Heart right ventricle (tissue), 16 donors: ENCODE data around the gene GPER1. TPM values are rescaled to one million over a fixed set of nuclear protein-coding genes. Genes with fewer than 3 reads are reported as not detected.

Experiments
- ATAC-seq, 8 donors: fragments of 200-7000 bp; cut with Tn5 transposase; one replicate each; pipeline ENCODE4 v1.9.1; 2020; ENCODE audit warnings: mild to moderate bottlenecking in 8 of 8, moderate library complexity in 8 of 8, moderate number of reproducible peaks in 1 of 8
- DNase-seq, 2 donors: peaks; one replicate each; pipeline ENCODE4 v3.0.0-alpha.2; 2020
- H3K27ac ChIP-seq, 10 donors: fragments of 200-600 bp; sonication (generic) in 2 of 10; one replicate each; pipeline versions ENCODE4 v1.5.0 to v1.8.0; 2020 to 2022; ENCODE audit warnings: mild to moderate bottlenecking in 3 of 10
- H3K27me3 ChIP-seq, 7 donors: fragments of 200-600 bp; one replicate each; pipeline ENCODE4 v1.8.0; 2021 to 2022; ENCODE audit warnings: mild to moderate bottlenecking in 2 of 7
- H3K36me3 ChIP-seq, 9 donors: fragments of 200-600 bp; sonication (generic) in 1 of 9; one replicate each; pipeline versions ENCODE4 v1.5.0 to v1.8.0; 2020 to 2022; ENCODE audit warnings: mild to moderate bottlenecking in 2 of 9
- H3K4me1 ChIP-seq, 9 donors: fragments of 200-600 bp; sonication (generic) in 1 of 9; one replicate each; pipeline versions ENCODE4 v1.5.0 to v1.8.0; 2020 to 2022; ENCODE audit warnings: mild to moderate bottlenecking in 4 of 9
- H3K4me3 ChIP-seq, 10 donors: fragments of 200-600 bp; sonication (generic) in 2 of 10; one replicate each; pipeline versions ENCODE4 v1.5.0 to v1.8.0; 2020 to 2022; ENCODE audit warnings: mild to moderate bottlenecking in 7 of 10, moderate library complexity in 2 of 10
- H3K9me3 ChIP-seq, 11 donors: fragments of 200-600 bp in 10 of 11; sonication (generic) in 2 of 11; one replicate each; pipeline versions ENCODE4 v1.5.0 to v1.8.0; 2013 to 2022; ENCODE audit warnings: mild to moderate bottlenecking in 2 of 11, control low read depth in 1 of 11, moderate library complexity in 1 of 11
- WGBS, 2 donors: extraction: QIAGEN DNeasy Blood & Tissue Kit; methylation state at CpG; one replicate each; pipeline ENCODE4 v1.1.7; 2013; ENCODE audit warnings: inconsistent platforms in 1 of 2; 5-methylcytosine and 5-hydroxymethylcytosine counted together
- intact Hi-C, 10 donors: fragments of 100-400 bp; cut with DNase I; formaldehyde crosslinking; loops; one replicate each; pipeline versions ENCODE4 v1.11.1 to v1.14.2; 2022
- polyA plus RNA-seq, 2 donors: library from polyadenylated mRNA; stranded (reverse); fragments of 200-250 nt; gene quantifications; one replicate each; pipeline ENCODE4 v1.2.3, GENCODE V29; 2013
- total RNA-seq, 10 donors: library from RNA; stranded (reverse); fragmentation: NEBNext Ultra II Directional in 3 of 10; extraction: Animal tissue kit (Norgen Biotek cat#: 25700) in 3 of 10; gene quantifications; one replicate each; pipeline versions ENCODE4 v1.2.1 to v1.2.4, GENCODE V29; 2021 to 2023
- TF ChIP-seq, protein P1 (sequence below), 9 donors: fragments of 200-600 bp; sonication (generic) in 2 of 9; IDR thresholded peaks; one replicate each; pipeline versions ENCODE4 v1.5.0 to v1.8.0; 2021 to 2022; ENCODE audit warnings: antibody characterized with exemption in 9 of 9, mild to moderate bottlenecking in 5 of 9, moderate library complexity in 1 of 9
- donor health status: Arrhythmogenic right ventricular cardiomyopathy.
- donor health status: ischemic (EF 13 %, LVEDD 7.1; RV severe dilation, severe dysfunction).
- donor health status: healthy with polysubstance abuse.
- donor health status: DM: no; HTN: yes; CAD: no.
- donor health status: DM: no; HTN: no; CAD: no.
- donor health status: ischemic (EF 25% LVEDD 6.9; RV normal size, moderate dysfunction).
- donor health status: ischemic (EF 25% LVEDD 5.7; RV mildly dilated, moderate dysfunction).
- donor health status: healthy.
- donor health status: DM: yes; HTN: yes; CAD: no.
- donor health status: Ischemic cardiomyopathy.
- donor health status: ischemic (EF 35%, LVEDD 5.7; RV mildly dilated, moderate dysfunction).
- donor health status: nonischemic (EF 11% LVEDD 7.7; RV severe dilation, severe dysfunction).
- donor health status: DM: yes; HTN: yes; CAD: no.
- donor health status: PGD.
- donor health status: ischemic (EF 29% LVEDD 5.4; RV normal size, mild dysfunction).
- donor health status: nonischemic (EF 23%, LVEDD 6.1; RV moderate dilation, normal function).

Gene GPER1
- total and polyA plus RNA-seq, 12 donors = 1.1 to 4.7 (median 1.9) TPM

DNA sequence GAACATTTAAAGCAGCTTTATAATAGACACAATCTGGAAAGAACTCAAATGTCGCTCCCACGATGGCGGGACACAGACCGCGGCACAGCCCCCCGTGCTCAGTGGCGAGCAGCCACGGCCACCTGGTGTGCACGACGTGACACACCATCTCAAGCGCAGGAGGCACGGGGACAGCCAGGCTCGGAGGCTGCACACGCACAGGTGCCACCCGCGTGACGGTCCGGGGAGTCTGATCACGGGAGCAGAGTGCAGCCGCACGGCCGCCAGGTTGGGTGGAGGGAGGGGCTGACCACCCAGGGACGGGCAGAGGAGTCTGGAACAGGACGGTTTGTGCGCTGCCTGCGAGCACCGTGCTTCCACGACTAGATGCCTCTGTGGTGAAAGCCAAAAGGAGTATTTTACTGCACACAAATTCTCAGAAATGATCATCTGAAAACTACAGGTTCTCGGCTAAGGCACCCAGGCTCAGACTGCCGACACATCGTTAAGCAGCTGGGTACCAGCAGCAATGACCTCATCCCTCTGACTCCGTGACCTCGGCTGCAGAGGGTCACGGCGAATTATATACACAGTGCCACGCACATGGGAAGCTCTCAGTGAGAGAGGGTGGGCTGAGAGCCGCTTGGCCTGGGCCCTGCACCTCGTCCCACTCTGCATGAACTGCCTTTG is 7.5 kb upstream of the GPER1 start:
- 92 to 94% methylated on average over 38 of the region's 38 CpGs for WGBS, 2 donors
- peaks cover 0 to 51% (median 17%) of the 10 kb centered on the region in 9 donors for H3K4me1 ChIP-seq
- no peaks in the 10 kb centered on the region for H3K27me3 ChIP-seq
- H3K36me3 ChIP-seq = no peaks in the 10 kb centered on the region
- no peak for ATAC-seq
- no peaks in the 10 kb centered on the region for H3K9me3 ChIP-seq
- intact Hi-C loops = loop anchor here in 3 of 10 donors (10.0 kb wide), 2 partner anchors 54 to 94 kb away; a partner anchor contains a TSS
- H3K4me3 ChIP-seq = no peak overlapping the region
- TF ChIP-seq, protein P1, sequence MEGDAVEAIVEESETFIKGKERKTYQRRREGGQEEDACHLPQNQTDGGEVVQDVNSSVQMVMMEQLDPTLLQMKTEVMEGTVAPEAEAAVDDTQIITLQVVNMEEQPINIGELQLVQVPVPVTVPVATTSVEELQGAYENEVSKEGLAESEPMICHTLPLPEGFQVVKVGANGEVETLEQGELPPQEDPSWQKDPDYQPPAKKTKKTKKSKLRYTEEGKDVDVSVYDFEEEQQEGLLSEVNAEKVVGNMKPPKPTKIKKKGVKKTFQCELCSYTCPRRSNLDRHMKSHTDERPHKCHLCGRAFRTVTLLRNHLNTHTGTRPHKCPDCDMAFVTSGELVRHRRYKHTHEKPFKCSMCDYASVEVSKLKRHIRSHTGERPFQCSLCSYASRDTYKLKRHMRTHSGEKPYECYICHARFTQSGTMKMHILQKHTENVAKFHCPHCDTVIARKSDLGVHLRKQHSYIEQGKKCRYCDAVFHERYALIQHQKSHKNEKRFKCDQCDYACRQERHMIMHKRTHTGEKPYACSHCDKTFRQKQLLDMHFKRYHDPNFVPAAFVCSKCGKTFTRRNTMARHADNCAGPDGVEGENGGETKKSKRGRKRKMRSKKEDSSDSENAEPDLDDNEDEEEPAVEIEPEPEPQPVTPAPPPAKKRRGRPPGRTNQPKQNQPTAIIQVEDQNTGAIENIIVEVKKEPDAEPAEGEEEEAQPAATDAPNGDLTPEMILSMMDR (IDR thresholded peaks at IDR 0.05) = no peak
- no peak for DNase-seq
- no peak overlapping the region for H3K27ac ChIP-seq

DNA sequence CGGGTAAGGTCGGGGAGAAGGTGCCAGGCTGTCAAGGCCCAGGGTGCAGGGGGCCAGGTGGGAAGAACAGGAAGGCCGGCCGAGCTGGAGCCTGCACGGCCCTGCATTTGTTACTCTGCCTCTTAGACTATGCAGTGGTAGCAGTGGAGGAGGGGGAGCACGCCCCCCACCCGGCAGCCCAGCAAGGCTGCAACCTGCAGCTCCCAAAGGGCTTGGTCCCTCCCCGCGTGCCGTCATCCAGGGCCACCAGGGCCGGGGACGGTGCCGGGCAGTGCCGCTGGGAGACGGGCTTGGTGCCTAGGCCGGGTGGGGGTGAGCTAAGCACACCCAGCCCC is 7.0 kb upstream of the GPER1 start:
- intact Hi-C loops = loop anchor here in 3 of 10 donors (10.0 kb wide), 2 partner anchors 54 to 94 kb away; a partner anchor contains a TSS
- DNase-seq (no peak), ATAC-seq (no peak)
- WGBS, 2 donors = 95 to 96% methylated on average over 16 of the region's 16 CpGs
- Histone ChIP-seq H3K27me3 (no peaks in the 10 kb centered on the region), H3K4me1 (peaks cover 0 to 49% (median 16%) of the 10 kb centered on the region in 9 donors), H3K36me3 (no peaks in the 10 kb centered on the region), H3K9me3 (no peaks in the 10 kb centered on the region), H3K27ac (no peak overlapping the region), H3K4me3 (no peak overlapping the region)
- TF ChIP-seq, protein P1 (IDR thresholded peaks at IDR 0.05) = no peak

DNA sequence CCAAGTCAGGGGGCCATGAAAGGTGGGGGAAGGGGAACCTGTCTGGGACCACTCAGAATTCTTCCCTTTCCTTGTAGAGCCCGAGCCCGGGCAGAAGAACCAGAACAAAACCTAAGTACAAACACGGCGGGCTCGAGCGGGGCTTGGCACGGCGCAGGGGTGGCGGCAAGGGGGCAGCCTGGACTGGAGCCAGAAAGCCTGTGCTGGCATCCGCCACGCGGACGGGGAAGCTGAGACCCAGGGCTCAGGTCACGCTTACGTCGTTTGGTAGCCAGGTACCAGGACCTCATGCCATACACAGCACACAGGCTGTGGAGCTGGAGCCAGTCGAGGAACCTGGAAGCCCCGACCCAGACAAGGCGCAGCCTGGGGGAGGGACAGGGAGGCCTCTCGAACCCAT is 6.6 kb upstream of the GPER1 start:
- H3K27me3 ChIP-seq = no peaks in the 10 kb centered on the region
- no peaks in the 10 kb centered on the region for H3K36me3 ChIP-seq
- H3K27ac ChIP-seq = no peak overlapping the region
- ATAC-seq (no peak), DNase-seq (no peak)
- TF ChIP-seq, protein P1 (IDR thresholded peaks at IDR 0.05) = no peak
- H3K4me1 ChIP-seq = peaks cover 0 to 48% (median 15%) of the 10 kb centered on the region in 9 donors
- intact Hi-C loops = loop anchor here in 3 of 10 donors (10.0 kb wide), 2 partner anchors 53 to 93 kb away; a partner anchor contains a TSS
- H3K9me3 ChIP-seq = no peaks in the 10 kb centered on the region
- WGBS, 2 donors = 87 to 91% methylated on average over 19 to 20 of the region's 20 CpGs
- no peak overlapping the region for H3K4me3 ChIP-seq

DNA sequence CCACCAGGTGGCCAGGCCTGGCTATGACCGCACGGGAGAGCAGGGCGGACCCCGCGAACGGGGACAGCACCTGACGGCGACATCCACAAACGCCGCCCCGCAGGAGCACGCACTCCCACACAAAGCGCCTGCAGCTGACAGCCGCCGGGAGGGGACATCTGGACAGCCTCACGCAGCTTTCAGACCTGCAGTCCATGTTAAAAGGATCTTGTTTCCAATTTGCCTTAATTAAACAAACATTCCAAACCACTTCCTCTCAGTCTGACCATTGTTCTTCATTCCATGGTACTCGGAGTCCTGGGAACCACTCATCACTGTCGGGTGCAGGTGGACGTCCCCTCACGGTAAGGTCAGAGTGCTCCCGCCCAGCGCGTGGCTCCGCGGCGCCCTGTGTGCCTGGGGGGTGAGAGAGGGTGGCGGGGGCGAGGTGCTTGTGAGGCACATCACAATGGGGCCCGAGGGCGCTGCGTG is 5.9 kb upstream of the GPER1 start:
- ATAC-seq = peak in 1 of 8 donors; percentile 37
- Histone ChIP-seq H3K36me3 (no peaks in the 10 kb centered on the region), H3K4me3 (no peak overlapping the region), H3K9me3 (no peaks in the 10 kb centered on the region), H3K4me1 (peaks cover 2 to 48% (median 17%) of the 10 kb centered on the region in 9 donors), H3K27ac (no peak overlapping the region), H3K27me3 (no peaks in the 10 kb centered on the region)
- WGBS, 2 donors = 34 to 43% methylated on average over 31 of the region's 31 CpGs
- TF ChIP-seq, protein P1 (IDR thresholded peaks at IDR 0.05) = no peak
- intact Hi-C loops = loop anchor here in 3 of 10 donors (10.0 kb wide), 2 partner anchors 53 to 93 kb away; a partner anchor contains a TSS
- DNase-seq = no peak
